Stimulated activated CD8-positive, alpha-beta memory T cell treated with anti-CD3 and anti-CD28 coated beads, Interleukin-4, amount 100 ng/mL, for 48 hours (primary cell): ENCODE measurements around the gene ZMPSTE24.

Experiments used
- DNase-seq: peaks from one replicate; pipeline ENCODE4 v3.0.0-alpha.2; 2020

Gene ZMPSTE24

GRCh38 chr1:40305871-40306270 is 47.8 kb downstream of the ZMPSTE24 start:
- DNase-seq = no peak

DNA sequence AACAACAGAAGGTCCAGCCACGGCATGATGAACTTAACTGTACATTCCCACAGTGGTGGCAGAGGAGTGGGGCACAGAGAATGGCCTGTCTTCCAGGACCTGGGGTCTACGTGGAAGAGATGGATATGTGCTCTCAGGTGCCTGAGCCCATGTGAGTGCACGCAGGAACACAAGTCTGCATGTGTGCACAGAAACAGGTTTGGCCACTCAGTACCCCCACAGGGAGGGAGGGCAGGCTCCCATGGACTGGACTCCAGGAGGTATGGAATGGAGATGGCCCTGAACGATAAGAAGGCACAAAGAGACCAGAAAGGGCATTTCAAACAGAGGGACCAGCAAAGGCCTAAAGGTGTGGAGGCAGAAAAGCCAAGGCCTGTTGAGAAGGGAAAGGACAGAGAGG is 48.3 kb downstream of the ZMPSTE24 start:
- no peak for DNase-seq

GRCh38 chr1:40307186-40307585 is 49.1 kb downstream of the ZMPSTE24 start:
- no peak for DNase-seq

DNA sequence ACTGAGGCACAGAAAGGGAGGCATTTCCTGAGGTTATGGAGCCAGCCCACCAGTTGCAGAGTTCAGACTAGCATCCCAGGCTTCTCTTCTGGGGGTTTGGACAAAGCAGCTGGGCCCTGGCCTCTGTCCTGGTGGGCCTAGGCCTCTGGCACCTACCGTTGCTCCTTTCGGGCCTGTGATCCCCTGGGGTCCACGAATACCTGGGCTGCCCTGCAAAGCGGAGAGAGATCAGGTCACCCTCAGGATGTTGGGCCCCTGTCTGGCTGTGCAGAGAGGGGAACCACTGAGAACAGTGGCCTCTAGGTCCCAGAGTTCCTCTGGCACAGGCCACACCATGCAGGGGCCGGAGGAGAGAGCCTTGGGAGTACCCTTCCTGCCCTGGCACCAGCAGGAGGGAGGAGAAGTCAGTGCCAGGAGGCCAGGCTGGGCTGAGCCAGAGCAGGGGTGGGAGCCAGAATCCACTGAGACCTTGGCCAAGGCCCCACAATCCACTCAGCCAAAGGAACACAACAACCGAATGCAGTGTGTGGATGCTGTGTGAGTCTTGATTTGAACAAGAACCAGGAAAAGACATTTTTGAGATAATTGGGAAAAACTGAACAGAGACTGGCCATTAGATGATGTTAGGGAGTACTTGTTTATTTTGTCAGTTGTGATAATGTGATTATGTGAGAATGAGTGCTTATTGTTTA is 50.1 kb downstream of the ZMPSTE24 start:
- no peak for DNase-seq

- DNase-seq = no peak
Measured at GRCh38 chr1:40309374-40310128, 51.5 kb downstream of the ZMPSTE24 start.

DNA sequence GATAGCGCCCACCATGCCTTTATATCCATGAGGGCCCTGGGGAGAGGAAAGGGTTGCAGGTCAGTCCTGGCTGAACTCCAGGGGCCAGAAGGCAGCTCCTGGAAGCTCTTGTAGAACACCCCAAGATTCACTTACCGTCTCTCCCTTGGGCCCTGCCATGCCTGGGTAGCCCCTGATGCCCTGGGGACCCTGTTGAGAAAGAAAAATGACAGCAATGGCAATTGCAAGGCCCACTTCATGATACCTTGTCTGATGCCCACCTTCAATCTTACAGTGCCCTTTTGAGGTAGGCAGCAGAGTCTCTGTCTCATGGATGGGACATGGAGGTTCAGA is 52.1 kb downstream of the ZMPSTE24 start:
- DNase-seq = no peak

- DNase-seq = no peak
Measured at GRCh38 chr1:40310983-40311642, 53.1 kb downstream of the ZMPSTE24 start.

- no peak for DNase-seq
Measured at GRCh38 chr1:40311692-40312091, 53.7 kb downstream of the ZMPSTE24 start.

GRCh38 chr1:40312238-40313205 is 54.5 kb downstream of the ZMPSTE24 start:
- DNase-seq = no peak

DNA sequence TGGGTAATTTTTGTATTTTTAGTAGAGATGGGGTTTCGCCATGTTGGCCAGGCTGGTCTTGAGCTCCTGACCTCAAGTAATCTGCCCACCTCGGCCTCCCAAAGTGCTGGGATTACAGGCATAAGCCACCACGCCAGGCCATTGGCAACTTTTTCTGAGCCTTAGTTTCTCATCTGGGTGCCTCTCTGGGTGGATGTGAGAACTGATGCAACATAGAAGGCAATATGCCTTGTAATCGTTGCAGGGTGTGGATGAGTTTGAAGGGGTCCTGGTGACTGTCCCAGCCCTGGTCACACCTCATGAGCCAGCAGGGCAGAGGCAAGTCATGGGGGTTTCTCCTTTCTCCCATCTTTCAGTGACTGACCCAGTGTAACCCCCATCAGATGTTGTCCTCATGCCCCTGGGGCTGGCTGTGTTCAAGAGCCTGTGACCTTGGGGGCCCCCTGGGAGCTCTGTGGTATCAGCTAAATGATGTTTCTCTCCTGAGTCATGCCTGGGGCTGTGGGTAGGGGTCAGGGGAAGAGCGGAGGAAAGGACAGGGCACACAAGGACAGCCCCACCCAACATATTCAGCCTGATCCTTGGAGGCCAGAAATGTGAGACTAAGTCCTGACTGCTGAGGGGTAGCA is 55.4 kb downstream of the ZMPSTE24 start:
- no peak for DNase-seq

DNA sequence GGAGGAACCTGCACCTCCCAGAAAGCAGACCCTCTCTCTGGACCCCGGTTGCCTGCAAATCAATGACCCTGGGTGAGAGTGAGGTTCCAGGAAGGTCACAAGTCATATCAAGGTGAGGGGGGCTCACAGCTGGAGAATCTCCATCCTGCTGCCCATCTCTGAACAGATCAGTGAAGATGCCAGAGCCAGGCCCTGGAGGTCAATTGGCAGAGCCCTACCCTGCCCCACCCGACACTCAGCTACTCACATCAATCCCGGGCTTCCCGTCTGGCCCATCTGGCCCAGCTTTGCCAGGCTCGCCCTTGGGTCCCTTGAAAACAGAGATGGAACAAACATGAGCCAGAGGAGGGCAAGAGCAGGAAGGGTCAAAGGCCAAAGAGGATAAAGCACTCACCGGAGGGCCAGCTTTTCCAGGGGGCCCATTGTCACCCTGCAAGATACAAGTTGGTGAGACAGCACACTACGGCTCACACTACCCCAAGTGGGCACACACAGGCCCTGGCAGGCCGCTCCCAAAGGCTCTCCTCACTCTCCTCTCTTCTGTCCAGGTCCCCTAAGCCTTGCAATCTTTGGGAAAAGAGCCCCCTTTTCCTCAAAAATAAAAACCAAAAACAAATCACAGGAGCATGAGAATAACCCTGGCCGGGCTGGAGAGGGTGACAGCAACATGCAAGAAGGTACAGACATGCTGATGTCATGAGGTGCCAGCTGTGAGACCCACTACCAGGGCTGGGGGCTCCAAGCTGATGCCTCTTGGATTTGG is 56.1 kb downstream of the ZMPSTE24 start:
- no peak for DNase-seq

DNA sequence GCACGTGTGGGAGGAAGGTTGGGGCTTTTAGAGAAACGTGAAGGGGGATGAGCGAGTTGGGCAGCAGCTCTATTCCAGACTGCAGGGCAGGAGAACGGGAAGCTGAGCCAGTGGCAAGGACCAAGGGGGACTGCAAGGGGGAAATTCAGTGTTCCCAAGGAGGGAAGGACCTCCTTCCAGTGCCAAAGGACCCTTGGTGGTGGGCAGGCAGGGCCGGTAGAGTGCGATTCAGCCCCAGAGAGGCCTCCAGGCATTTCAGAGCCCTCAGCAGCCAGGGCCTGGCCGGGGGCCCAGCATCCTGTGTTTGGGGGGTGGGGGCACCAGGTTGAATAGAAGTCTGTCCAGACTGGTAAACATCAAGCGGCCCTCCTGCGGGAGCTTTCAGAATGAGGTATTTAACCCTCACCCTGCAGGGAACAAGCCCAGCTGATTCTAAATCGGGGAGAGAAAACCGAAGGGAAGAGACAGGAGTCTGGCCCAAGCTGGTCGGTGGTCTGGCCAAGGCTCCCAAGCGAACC is 56.7 kb downstream of the ZMPSTE24 start:
- DNase-seq = no peak

GRCh38 chr1:40315239-40315794 is 57.3 kb downstream of the ZMPSTE24 start:
- DNase-seq = peak; percentile 90

DNA sequence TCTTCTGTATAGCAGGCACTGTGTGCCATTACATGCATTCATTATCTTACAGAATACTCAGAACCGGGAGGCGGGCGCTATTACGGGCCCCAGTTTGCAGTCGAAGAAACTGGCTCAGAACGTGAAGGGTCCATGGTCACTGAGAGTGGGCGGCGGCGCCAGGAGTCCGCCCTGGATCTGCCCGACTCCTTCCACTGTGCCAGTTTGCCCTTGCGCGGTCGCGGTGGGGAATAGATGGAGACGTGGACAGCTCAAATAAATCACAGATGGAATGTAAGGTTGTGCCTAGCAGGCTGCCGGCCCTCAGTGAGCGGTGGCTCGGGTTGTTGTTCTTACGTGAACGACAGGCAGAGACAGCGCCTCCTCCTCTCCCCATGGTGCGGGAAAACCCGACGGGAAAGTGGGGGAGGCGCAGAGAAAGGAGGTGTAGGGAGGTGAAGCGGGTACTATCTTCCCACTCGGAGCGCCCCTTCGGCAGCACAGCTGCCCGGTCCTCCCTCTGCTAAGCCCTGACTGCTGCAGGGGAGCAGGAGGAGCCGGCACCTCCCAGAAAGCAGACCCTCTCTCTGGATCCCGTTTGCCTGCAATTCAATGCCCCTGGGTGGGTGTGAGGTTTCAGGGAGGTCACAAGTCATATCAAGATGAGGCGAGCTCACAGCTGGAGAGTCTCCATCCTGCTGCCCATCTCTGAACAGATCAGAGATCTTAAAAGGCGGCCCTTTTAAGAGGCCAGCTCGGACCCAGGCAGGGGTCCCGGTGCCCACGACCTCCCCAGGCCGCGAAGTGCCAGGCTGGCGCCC is 58.0 kb downstream of the ZMPSTE24 start:
- peak; percentile 62 for DNase-seq

- peak; percentile 69 for DNase-seq
Measured at GRCh38 chr1:40316595-40317393, 58.8 kb downstream of the ZMPSTE24 start, which contains the start of gene COL9A2. Gene COL9A2 (minus strand): TSS chr1:40317286. CDS start chr1:40317197, 89 bp downstream.

DNA sequence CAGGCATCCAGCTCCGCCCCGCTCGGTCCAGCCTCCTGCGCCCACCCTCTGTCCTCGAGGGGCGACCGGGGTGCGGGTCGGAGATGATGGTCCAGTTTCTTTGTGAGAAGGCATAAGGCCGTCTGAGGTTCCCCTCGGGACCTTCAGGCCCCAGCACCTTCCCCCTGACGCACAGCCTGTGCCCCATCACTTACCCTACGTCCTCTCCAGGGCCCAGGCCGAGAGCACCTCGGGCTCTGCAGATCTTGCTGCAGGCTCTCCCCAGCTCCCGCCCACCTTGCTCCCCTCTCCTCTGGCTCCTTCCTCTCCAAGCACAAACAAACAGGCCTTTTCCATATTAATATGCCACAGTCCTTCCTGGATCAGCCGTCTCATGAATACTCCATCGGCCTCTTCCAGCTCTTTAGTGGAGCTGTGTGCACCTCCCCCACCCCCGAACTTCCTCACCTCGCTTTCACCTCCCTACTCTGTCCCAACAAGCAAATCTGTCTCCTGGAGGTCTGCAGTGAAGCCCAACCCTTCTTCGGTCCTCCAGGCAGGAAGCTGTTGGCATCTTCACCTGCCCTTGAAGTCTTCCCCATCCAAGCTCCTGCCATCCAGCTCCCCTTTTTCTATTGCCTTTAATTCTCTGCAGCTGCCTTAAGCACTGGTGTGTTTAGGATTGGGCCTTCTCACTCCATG is 59.5 kb downstream of the ZMPSTE24 start:
- no peak for DNase-seq

DNA sequence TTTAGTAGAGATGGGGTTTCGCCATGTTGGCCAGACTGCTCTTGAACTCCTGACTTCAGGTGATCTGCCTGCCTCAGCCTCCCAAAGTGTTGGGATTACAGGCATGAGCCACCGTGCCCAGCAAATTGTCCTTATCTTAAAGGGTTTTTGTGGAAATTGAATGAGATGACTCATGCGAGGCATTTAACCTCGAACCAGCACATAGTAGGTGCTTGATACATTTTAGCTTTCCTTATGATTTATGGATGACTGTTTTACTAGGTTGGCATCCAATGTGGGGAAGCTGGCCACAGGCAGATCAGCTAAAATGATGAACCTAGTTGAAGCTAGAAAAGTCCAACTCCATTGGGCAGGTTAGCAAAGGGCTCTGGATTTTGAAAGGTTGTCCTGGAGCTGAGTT is 60.4 kb downstream of the ZMPSTE24 start:
- DNase-seq = no peak

DNA sequence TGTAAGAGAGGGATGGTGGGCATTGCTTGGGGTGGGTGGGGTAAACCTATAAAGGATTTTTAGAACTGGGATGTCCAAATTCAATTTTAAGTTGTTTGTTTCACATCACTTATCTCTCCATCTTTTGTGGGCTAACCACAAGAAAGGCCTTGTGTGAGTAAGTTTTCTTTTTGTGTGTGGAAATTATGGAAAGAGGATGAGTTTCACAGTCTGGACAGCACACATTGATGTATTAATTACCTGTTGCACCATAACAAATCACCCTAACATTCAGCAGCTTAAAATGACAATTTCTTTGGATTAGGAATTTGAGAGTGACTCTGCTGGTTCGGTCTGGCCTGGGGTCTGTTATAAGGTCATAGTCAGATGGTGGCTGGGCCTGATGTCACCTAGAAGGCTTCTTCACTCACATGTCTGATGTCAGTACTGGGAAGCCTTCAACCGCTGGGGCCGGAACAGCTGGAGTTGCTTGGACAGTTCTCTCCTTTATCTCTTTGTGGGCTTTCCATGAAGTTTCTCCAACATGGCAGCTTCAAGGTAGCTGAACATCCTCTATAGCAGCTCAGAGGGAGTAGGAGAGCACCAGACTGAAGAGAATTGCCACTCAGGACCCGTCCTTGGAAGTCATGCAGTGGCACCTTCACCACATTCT is 61.1 kb downstream of the ZMPSTE24 start:
- no peak for DNase-seq
